B cell (primary cell): ENCODE measurements around the gene CPNE4.

Experiments used
- EZH2 ChIP-seq: IDR thresholded peaks from 2 replicates; pipeline ENCODE4 v1.6.1; 2012; ENCODE audit warnings: borderline replicate concordance, low read depth, mild to moderate bottlenecking, moderate library complexity, low read length; ENCODE audit not compliant: insufficient read depth, poor library complexity, severe bottlenecking
- TF ChIP-seq, protein P1 (sequence below): fragments of 200-600 bp; IDR thresholded peaks from one replicate; pipeline ENCODE4 v1.8.0; 2022; ENCODE audit warnings: antibody characterized with exemption, mild to moderate bottlenecking

DNA sequence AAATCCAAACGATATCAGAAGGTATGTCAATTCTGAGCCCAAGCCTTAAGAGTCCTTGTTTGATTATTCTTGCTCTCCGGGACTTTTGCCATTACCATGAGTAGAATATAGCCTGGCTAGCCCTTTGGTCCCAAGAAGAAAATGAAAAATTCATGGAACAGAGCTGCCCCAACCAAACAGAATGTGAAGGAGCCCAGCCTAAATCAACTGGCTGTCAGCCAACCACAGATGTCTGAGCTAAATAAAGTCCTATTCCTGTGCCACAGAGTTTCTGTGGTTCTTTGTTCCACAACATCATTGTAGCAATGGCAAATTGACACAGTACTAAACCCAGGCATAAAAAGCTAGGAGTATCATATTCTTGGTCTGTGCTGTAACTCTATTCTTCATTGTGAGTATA, 185.2 kb downstream of the CPNE4 start:
- TF ChIP-seq, protein P1, sequence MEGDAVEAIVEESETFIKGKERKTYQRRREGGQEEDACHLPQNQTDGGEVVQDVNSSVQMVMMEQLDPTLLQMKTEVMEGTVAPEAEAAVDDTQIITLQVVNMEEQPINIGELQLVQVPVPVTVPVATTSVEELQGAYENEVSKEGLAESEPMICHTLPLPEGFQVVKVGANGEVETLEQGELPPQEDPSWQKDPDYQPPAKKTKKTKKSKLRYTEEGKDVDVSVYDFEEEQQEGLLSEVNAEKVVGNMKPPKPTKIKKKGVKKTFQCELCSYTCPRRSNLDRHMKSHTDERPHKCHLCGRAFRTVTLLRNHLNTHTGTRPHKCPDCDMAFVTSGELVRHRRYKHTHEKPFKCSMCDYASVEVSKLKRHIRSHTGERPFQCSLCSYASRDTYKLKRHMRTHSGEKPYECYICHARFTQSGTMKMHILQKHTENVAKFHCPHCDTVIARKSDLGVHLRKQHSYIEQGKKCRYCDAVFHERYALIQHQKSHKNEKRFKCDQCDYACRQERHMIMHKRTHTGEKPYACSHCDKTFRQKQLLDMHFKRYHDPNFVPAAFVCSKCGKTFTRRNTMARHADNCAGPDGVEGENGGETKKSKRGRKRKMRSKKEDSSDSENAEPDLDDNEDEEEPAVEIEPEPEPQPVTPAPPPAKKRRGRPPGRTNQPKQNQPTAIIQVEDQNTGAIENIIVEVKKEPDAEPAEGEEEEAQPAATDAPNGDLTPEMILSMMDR = no peak
- no peak for TF ChIP-seq EZH2
